ENCODE measurements around the gene ASPN. TPM values are rescaled to one million over a fixed set of nuclear protein-coding genes. Genes with fewer than 3 reads are reported as not detected.

ASPN gene
- total RNA-seq, 1 donor, result 1.1 TPM

DNA sequence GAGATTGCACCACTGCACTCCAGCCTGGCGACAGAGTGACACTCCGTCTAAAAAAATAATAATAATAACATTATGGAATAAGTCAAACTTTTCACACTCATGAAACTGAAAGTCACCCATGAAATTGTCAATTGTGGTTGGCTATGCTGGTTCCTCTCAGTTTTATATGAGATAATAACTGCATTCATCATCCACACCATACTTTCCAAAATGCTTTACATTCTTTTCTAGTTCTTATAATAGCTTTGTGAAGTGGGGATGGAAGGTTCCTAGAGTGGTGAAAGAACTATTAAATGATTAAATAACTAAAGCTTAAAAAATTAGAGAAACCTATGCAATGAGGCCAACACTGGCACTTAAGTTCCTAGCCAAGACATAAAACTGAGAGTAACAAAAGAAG is 12.6 kb upstream of the ASPN start:
- Histone ChIP-seq H3K4me2 (ENCODE audit: insufficient read depth, low read length) (no peak overlapping the region), H3K9me3 (ENCODE audit: low read depth, low read length) (no peaks in the 10 kb centered on the region), H3K79me2 (ENCODE audit: insufficient read depth, low read length) (no peaks in the 10 kb centered on the region), H3K27me3 (ENCODE audit: insufficient read depth, low read length) (no peaks in the 10 kb centered on the region), H3K36me3 (ENCODE audit: insufficient read depth, low read length) (no peaks in the 10 kb centered on the region), H3K4me1 (ENCODE audit: insufficient read depth, low read length) (peaks cover 5% of the 10 kb centered on the region), H3K4me3 (ENCODE audit: insufficient read depth, low read length) (no peak overlapping the region), H4K20me1 (ENCODE audit: insufficient read depth, low read length) (no peaks in the 10 kb centered on the region), H3K27ac (ENCODE audit: low read depth, low read length) (no peak overlapping the region), H2AFZ (ENCODE audit: low read length) (no peak overlapping the region)
- TF ChIP-seq, protein P1, sequence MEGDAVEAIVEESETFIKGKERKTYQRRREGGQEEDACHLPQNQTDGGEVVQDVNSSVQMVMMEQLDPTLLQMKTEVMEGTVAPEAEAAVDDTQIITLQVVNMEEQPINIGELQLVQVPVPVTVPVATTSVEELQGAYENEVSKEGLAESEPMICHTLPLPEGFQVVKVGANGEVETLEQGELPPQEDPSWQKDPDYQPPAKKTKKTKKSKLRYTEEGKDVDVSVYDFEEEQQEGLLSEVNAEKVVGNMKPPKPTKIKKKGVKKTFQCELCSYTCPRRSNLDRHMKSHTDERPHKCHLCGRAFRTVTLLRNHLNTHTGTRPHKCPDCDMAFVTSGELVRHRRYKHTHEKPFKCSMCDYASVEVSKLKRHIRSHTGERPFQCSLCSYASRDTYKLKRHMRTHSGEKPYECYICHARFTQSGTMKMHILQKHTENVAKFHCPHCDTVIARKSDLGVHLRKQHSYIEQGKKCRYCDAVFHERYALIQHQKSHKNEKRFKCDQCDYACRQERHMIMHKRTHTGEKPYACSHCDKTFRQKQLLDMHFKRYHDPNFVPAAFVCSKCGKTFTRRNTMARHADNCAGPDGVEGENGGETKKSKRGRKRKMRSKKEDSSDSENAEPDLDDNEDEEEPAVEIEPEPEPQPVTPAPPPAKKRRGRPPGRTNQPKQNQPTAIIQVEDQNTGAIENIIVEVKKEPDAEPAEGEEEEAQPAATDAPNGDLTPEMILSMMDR (IDR thresholded peaks at IDR 0.05; ENCODE audit: extremely low read depth, low read depth, low read length), result no peak
- DNase-seq (ENCODE audit: insufficient read length, low spot score, missing footprints), result no peak

- H2AFZ ChIP-seq (ENCODE audit: low read length), result no peak overlapping the region
- no peaks in the 10 kb centered on the region for H3K9me3 ChIP-seq (ENCODE audit: low read depth, low read length)
- DNase-seq (ENCODE audit: insufficient read length, low spot score, missing footprints), result no peak
- no peak overlapping the region for H3K27ac ChIP-seq (ENCODE audit: low read depth, low read length)
- peaks cover 7% of the 10 kb centered on the region for H3K4me1 ChIP-seq (ENCODE audit: insufficient read depth, low read length)
- H3K4me3 ChIP-seq (ENCODE audit: insufficient read depth, low read length), result no peak overlapping the region
- no peaks in the 10 kb centered on the region for H3K36me3 ChIP-seq (ENCODE audit: insufficient read depth, low read length)
- no peaks in the 10 kb centered on the region for H3K79me2 ChIP-seq (ENCODE audit: insufficient read depth, low read length)
- H3K4me2 ChIP-seq (ENCODE audit: insufficient read depth, low read length), result no peak overlapping the region
- H3K27me3 ChIP-seq (ENCODE audit: insufficient read depth, low read length), result no peaks in the 10 kb centered on the region
- TF ChIP-seq, protein P1 (IDR thresholded peaks at IDR 0.05; ENCODE audit: extremely low read depth, low read depth, low read length), result no peak
- H4K20me1 ChIP-seq (ENCODE audit: insufficient read depth, low read length), result no peaks in the 10 kb centered on the region
Measured at GRCh38 chr9:92493749-92494387, 11.6 kb upstream of the ASPN start.

- H3K4me2 ChIP-seq (ENCODE audit: insufficient read depth, low read length), result no peak overlapping the region
- H3K4me3 ChIP-seq (ENCODE audit: insufficient read depth, low read length), result no peak overlapping the region
- H3K27me3 ChIP-seq (ENCODE audit: insufficient read depth, low read length), result no peaks in the 10 kb centered on the region
- no peaks in the 10 kb centered on the region for H3K9me3 ChIP-seq (ENCODE audit: low read depth, low read length)
- TF ChIP-seq, protein P1 (IDR thresholded peaks at IDR 0.05; ENCODE audit: extremely low read depth, low read depth, low read length), result no peak
- H4K20me1 ChIP-seq (ENCODE audit: insufficient read depth, low read length), result no peaks in the 10 kb centered on the region
- H2AFZ ChIP-seq (ENCODE audit: low read length), result no peak overlapping the region
- no peaks in the 10 kb centered on the region for H3K79me2 ChIP-seq (ENCODE audit: insufficient read depth, low read length)
- no peak for DNase-seq (ENCODE audit: insufficient read length, low spot score, missing footprints)
- peaks cover 7% of the 10 kb centered on the region for H3K4me1 ChIP-seq (ENCODE audit: insufficient read depth, low read length)
- no peaks in the 10 kb centered on the region for H3K36me3 ChIP-seq (ENCODE audit: insufficient read depth, low read length)
- H3K27ac ChIP-seq (ENCODE audit: low read depth, low read length), result no peak overlapping the region
Measured at GRCh38 chr9:92492781-92493401, 10.6 kb upstream of the ASPN start.

DNA sequence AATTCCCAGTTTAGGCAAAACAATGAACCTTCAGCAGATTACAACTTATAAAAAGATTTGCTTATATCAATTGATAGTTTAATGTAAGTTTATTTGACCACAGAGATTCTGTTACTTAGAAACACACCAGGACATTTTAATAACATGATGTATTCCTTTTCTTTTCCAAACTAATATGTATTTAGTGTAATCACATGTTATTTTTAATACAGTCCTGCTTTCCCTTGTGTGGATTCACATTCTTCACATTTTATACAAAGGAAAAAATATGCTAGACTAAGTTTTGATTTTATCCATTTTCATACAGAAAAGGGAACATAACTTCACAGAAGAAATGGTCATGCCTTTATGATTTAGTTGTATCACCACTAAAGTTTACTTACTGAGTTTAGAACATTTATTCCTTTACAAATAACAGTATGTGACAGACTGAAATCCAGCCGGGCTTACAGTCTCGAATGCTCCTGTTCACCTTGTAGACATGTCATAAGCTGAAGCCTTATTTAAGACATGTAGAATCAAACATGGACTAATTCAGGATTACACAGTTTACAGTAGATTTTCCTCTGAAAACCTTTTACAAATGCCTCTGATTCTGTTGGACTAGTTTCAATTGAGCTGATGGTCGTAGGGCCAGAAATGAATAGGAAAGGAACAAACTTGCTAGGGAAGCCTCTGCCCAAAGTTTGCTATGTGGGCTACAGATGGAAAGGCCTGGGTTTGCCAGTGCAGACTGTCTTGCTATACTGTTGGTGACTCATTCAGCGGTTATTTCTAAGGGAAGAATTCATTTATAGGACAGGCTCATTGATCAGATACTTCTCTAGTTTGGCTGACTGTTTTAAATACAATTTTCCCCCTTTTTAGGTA is 6.6 kb upstream of the ASPN start:
- H3K79me2 ChIP-seq (ENCODE audit: insufficient read depth, low read length), result no peaks in the 10 kb centered on the region
- no peaks in the 10 kb centered on the region for H4K20me1 ChIP-seq (ENCODE audit: insufficient read depth, low read length)
- H2AFZ ChIP-seq (ENCODE audit: low read length), result peak overlapping the region; percentile 49
- H3K4me2 ChIP-seq (ENCODE audit: insufficient read depth, low read length), result no peak overlapping the region
- no peaks in the 10 kb centered on the region for H3K27me3 ChIP-seq (ENCODE audit: insufficient read depth, low read length)
- no peaks in the 10 kb centered on the region for H3K36me3 ChIP-seq (ENCODE audit: insufficient read depth, low read length)
- H3K4me1 ChIP-seq (ENCODE audit: insufficient read depth, low read length), result peaks cover 11% of the 10 kb centered on the region
- TF ChIP-seq, protein P1 (IDR thresholded peaks at IDR 0.05; ENCODE audit: extremely low read depth, low read depth, low read length), result no peak
- H3K4me3 ChIP-seq (ENCODE audit: insufficient read depth, low read length), result no peak overlapping the region
- DNase-seq (ENCODE audit: insufficient read length, low spot score, missing footprints), result no peak
- H3K27ac ChIP-seq (ENCODE audit: low read depth, low read length), result peak overlapping the region; percentile 9
- no peaks in the 10 kb centered on the region for H3K9me3 ChIP-seq (ENCODE audit: low read depth, low read length)
